HuH-7.5 (cell line): ENCODE results near the gene ZNF317.
"Not testable (repeated sequence)": the region's sequence is repeated elsewhere in the genome, so short reads cannot be mapped to it uniquely, and the experiment has no call there.

ENCODE experiments used
- DNase-seq: peaks from one replicate; pipeline ENCODE4 v3.0.0; 2011; ENCODE audit warnings: low spot score

The ZNF317 gene

GRCh38 chr19:9175326-9175725 lies 35.1 kb downstream of the ZNF317 start:
- no peak for DNase-seq

GRCh38 chr19:9178901-9179300 lies 38.7 kb downstream of the ZNF317 start, which contains the start of gene OR7D2:
OR7D2 (plus strand) TSS chr19:9178979; CDS start chr19:9185782, 6,803 bp downstream.
- DNase-seq: no peak

GRCh38 chr19:9183000-9183399 lies 42.8 kb downstream of the ZNF317 start:
- DNase-seq: no peak

- DNase-seq: no peak
Observed at GRCh38 chr19:9187191-9187590, 47.0 kb downstream of the ZNF317 start.

GRCh38 chr19:9189535-9189934 lies 49.3 kb downstream of the ZNF317 start:
- no peak for DNase-seq

DNA sequence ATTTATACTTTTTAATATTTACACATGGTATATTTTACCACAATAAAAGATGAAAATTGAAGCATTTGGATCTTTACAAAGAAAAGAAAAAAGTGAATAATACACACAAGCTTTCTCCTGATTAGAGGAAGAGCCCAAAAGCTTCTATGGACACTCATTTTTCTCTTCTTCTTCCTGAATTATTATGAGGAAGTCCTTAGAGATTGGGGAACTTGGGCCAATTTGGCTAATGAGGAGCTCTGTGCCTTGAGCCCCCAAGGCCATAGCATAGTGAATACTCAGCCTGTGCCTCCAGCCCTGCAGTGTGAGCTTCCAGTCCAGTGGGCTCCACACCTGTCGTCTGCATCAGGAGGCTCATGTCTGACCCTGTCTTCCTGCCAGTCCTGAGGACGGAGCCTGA lies 57.8 kb downstream of the ZNF317 start:
- not testable (repeated sequence) for DNase-seq

DNA sequence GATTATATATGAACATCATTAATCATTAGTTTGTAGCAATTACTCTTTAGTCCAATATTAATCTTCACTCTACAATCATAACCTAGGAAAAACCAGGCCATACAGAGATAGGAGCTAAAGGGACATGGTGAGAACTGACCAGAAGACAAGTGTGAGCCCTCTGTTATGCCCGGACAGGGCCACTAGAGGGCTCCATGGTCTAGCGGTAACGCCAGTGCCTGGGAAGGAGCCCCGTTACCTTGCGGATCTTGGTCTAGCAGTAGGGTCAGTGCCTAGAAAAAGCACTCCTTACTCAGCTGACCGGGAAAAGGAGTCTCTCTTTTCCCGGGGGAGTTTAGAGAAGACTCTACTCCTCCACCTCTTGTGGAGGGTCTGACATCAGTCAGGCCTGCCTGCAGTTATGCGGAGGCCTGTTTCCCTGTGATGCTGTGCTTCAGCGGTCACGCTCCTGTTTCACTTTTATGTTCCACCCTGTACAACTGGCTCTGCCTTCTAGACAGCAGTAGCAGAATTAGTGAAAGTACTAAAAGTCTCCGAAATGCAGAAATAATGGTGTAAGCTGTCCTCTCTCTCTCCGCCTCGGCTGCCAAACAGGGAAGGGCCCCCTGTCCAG lies 65.4 kb downstream of the ZNF317 start:
- no peak for DNase-seq
